ENCODE results near the gene ANKRD63. TPM values are rescaled to one million over a fixed set of nuclear protein-coding genes. Genes with fewer than 3 reads are reported as not detected.
A peak's percentile ranks its signal among the peaks of the same experiment; 100 is the strongest.

Gene ANKRD63
- total and polyA plus RNA-seq, 2 donors (not counting 1 experiment from before 2014, with no cell fraction given), result 0.25 TPM; not detected in 1

GRCh38 chr15:40280260-40281056 is 2.4 kb downstream of the ANKRD63 start:
- Histone ChIP-seq H3K4me2 (replicated peaks; ENCODE audit: low read depth, low read length, poor library complexity, severe bottlenecking) (no peak overlapping the region), H3K4me1 (ENCODE audit: control insufficient read depth in 2 of 2, insufficient read depth in 2 of 2, low read length in 2 of 2) (peaks cover 19 to 33% of the 10 kb centered on the region in 2 donors), H4K20me1 (ENCODE audit: control insufficient read depth, insufficient read depth, low read length, poor library complexity, severe bottlenecking) (no peaks in the 10 kb centered on the region), H3K9ac (ENCODE audit: low read length) (no peak overlapping the region), H2AFZ (ENCODE audit: insufficient read depth, low read depth, low read length, poor library complexity, severe bottlenecking) (no peak overlapping the region), H3K79me2 (ENCODE audit: control insufficient read depth, insufficient read depth, low read length) (no peaks in the 10 kb centered on the region), H3K27me3 (replicated peaks in 1 of 4; ENCODE audit: control extremely low read depth in 1 of 4, control insufficient read depth in 3 of 4, insufficient read depth in 4 of 4, low read length in 3 of 4) (peaks cover 0 to 53% (median 23%) of the 10 kb centered on the region in 4 experiments), H3K9me3 (ENCODE audit: control extremely low read depth in 1 of 3, control insufficient read depth in 2 of 3, insufficient read depth in 1 of 3, low read length in 2 of 3) (peaks cover 0 to 11% (median 0%) of the 10 kb centered on the region in 3 donors), H3K27ac (ENCODE audit: low read length in 2 of 2) (no peak overlapping the region), H3K36me3 (replicated peaks in 1 of 2; ENCODE audit: control extremely low read depth in 1 of 2, control insufficient read depth in 1 of 2, extremely low read depth in 1 of 2, insufficient read depth in 2 of 2, low read length in 1 of 2) (no peaks in the 10 kb centered on the region), H3K4me3 (ENCODE audit: control extremely low read depth in 1 of 5, extremely low read depth in 1 of 5, insufficient read depth in 1 of 5, low read depth in 2 of 5, low read length in 4 of 5) (no peak overlapping the region)
- no peak for DNase-seq
- Mint-ChIP-seq H3K27me3 (peaks cover 21% of the 10 kb centered on the region), H3K4me3 (peak overlapping the region; percentile 66), H3K4me1 (peaks cover 26% of the 10 kb centered on the region), H3K27ac (no peak overlapping the region), H3K9me3 (ENCODE audit: insufficient read depth) (no peaks in the 10 kb centered on the region)
- no peak for TF ChIP-seq EZH2 (IDR thresholded peaks at IDR 0.05; ENCODE audit: borderline replicate concordance, insufficient read depth, low read depth, low read length, poor library complexity, severe bottlenecking)
- no peak for TF ChIP-seq CTCF (IDR thresholded peaks at IDR 0.05)
- no peak for ATAC-seq (ENCODE audit: low read depth)
- POLR2A ChIA-PET, result interaction anchor here (0.9 to 1.3 kb wide), 3 partner anchors 30 to 54 kb away, joined by 3 to 4 read pairs (median 3); no protein-coding TSS in a partner anchor
- CTCF ChIA-PET, result interaction anchor here (0.5 to 12.3 kb wide), 16 partner anchors 8 to 492 kb away, joined by 3 to 382 read pairs (median 20); partner anchors contain the start of genes CCDC9B, INAFM2, KNSTRN and PLCB2
- WGBS (ENCODE audit: insufficient coverage), result 95% methylated on average over 29 of the region's 30 CpGs
- intact Hi-C loops (cut with micrococcal nuclease), result loop anchor here (5.0 kb wide), 2 partner anchors 42 to 348 kb away; partner anchors contain the start of genes EIF2AK4 and INAFM2

Data from B cell (primary cell).